Stimulated activated CD4-positive, alpha-beta T cell treated with anti-CD3 and anti-CD28 coated beads, TNF-alpha, amount 100 ng/mL, for 24 hours (primary cell): ENCODE measurements around the gene SNX21.
A peak's percentile ranks its signal among the peaks of the same experiment; 100 is the strongest.

Experiments
- DNase-seq, 3 experiments: peaks; one replicate each; pipeline ENCODE4 v3.0.0-alpha.2; 2020; ENCODE audit warnings: low read depth in 3 of 3

SNX21 gene

DNA sequence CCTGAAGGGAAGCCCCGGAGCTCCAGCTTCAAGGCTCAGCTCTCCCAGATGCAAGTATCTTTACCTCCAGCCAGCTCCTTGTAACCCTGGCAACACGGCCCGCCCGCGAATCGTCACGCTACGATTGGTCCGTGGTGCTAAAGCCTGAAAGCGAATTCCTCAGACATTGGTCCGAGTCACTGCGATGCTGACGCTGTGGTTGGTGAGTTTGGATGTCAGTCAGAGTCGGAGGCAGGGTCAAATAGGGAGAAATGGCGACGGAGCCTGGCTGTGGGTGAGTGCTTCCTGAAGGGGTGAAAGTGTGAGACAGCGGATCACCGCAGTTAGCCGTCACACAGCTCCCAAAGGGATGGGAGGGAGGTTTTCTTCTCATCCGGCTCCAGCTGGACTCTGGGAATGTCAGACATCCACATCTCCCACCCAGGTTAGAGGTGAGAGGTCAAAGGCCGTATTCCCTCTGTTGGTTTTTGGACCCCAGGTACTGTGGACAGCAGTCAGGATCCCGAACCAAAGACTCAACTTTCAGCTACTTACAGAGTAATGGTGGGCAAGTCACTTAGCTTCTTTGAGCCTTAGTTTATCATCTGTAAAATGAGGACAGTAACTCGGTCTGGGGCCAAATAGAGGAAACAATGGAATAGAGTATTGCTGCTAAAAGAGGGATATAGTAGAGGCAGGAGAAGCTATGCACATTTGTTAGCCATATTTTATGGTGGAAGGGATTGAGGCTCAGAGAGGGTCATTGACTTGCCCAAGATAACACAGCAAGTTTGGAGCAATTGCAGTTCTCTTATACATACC lies 47.6 kb downstream of the SNX21 start, which contains the start of gene ZSWIM1:
Gene ZSWIM1 (plus strand): TSS at position 240 of the 801 bp plus-strand sequence. CDS start 1,366 bp downstream, outside the sequence.
- peak; percentile 95 to 99 (median 98) for DNase-seq

DNA sequence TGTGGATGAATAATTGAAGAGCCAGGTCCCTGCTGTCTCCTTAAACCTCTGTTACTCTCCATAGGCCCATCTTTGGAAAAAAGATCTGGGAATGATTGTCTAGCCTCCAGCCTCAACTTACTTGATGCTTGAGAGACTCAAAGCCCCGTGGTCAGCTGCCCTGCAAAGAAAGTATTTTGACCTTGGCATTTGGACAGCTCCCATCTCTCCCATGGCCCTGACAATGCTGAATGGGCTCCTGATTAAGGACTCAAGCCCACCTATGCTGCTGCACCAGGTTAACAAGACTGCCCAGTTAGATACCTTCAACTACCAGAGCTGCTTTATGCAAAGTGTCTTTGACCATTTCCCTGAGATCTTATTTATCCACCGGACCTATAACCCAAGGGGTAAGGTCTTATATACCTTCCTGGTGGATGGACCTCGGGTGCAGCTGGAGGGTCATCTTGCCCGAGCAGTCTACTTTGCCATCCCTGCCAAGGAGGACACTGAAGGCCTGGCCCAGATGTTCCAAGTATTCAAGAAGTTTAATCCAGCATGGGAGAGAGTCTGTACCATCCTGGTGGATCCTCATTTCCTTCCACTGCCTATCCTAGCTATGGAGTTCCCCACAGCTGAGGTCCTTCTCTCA lies 49.0 kb downstream of the SNX21 start:
- no peak for DNase-seq

DNA sequence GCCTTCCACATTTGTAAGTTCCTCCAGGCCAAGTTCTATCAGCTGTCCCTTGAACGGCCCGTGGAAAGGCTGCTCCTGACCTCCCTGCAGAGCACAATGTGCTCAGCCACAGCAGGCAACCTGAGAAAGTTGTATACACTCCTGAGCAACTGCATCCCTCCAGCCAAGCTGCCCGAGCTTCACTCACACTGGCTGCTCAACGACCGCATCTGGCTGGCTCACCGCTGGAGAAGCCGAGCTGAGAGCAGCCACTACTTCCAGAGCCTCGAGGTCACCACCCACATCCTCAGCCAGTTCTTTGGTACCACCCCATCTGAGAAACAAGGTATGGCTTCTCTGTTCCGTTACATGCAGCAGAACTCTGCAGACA lies 49.5 kb downstream of the SNX21 start:
- no peak for DNase-seq

DNA sequence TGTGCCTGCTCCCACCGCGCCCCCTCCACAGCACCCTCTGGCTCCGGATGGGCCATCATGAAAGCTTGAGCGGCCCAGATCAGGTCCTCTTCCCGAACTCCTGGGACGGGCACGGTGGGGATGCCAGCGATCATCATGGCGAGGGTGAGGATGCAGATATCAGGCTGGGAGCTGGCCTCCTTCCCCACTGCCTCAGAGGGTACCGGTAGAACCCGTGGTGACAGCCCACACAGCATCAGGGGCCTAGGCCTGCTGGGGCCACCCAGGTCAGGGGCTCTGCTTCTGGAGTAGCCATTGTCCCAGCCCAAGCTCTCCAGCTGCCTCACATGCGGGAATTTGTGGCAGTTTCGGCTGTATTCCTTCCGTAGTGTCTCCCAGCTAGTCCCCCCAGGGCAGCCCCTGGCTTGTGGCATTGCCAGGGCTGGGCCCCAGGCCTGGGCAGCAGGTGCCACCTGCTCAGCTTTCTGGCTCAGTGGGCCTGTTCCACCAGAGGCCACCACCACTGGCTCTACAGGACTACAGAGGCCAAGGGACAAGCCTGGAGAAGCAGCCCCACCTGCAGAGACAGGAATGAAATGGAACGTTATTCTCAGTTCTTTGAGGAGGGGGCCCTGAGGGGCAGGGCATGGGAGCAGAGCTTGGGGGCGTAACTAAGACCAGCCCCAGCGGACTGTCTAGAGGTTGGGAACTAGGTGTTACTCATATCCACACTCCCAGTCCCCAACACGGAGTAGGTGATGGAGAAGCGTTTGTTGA lies 53.2 kb downstream of the SNX21 start:
- no peak for DNase-seq

DNA sequence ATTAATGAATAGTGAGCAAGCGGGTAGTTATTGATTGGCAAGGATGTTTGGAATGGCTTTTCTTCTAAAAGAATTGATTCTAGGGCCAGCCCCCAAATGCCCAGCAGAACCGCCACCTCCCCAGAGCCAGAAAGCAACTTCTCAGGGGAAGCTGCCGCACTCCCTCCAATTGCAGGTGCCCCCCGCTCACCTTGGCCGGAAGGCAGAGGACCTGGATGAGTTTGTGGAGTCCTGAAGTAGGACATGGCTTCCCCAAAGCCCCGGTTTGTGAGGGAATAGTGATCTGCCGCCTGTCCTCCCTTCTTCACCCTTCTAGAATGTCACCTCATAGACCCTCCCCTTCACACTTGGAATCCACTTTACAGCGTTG lies 53.7 kb downstream of the SNX21 start, which contains the start of gene SPATA25:
Gene SPATA25 (minus strand): TSS at position 277 of the 370 bp plus-strand sequence. CDS start 32 bp downstream, at position 245.
- DNase-seq: no peak

DNA sequence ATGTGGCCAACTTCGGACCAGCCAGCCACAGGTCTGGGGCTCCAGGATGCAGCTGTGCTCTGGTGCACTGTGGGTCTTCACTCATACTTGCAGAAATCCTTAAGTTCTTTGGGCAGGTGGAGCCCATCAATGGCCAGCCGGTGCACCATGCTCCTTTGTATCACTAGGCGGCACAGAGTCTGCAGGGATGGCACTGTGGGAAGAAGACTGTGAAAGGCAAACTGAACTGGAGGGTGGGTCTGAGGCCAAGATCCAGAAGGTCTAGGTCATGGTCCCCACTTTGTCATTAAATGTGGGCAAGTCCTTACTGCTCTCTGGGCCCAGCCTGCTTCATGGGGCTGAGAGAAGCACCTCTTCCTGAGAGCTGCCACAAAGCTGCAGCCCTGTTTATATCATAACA lies 55.1 kb downstream of the SNX21 start:
- no peak for DNase-seq

DNA sequence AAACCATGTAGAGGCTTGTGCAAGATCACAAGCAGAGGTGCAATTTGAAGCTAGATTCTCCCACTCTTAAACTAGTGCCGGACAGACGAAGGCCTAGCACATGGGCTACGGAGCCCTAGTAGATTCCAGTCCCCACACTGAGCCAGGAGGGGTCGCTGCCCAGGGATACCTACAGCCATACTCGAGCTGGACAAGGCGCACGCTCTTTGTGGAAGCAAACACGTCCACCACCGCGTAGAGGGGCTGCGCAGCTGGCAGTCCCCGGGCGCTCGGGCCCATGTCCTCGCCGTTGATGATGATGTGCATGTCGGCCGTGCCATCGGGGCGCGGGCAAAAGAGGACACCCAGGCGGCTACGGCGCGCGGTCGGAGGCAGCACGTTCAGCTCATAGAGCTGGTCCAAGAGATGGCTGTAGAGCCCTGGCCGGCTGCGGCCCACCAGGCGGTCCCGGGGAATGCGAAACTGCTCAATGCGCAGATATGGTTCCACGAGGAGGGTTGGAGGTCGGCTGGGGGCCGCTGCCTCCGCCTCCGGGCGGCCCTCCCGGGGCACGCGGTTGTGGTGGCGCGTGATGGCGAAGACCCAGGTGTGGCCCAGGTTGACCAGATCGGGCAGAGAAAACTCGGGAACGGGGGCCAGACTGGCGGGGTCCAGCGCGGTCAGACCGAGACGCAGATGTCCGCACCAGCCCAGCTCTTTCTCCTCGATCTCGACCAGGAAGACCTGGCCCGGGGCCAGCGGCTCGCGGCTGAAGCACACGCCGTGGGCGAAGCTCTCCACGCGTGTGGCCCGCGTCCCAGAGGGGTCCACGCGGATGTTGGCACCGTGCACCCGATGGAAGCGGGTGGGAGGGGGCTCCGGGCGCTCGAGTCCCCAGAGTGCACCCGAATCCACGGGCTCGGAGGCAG lies 56.7 kb downstream of the SNX21 start:
- DNase-seq: peak in 1 of 3 experiments; percentile 44

DNA sequence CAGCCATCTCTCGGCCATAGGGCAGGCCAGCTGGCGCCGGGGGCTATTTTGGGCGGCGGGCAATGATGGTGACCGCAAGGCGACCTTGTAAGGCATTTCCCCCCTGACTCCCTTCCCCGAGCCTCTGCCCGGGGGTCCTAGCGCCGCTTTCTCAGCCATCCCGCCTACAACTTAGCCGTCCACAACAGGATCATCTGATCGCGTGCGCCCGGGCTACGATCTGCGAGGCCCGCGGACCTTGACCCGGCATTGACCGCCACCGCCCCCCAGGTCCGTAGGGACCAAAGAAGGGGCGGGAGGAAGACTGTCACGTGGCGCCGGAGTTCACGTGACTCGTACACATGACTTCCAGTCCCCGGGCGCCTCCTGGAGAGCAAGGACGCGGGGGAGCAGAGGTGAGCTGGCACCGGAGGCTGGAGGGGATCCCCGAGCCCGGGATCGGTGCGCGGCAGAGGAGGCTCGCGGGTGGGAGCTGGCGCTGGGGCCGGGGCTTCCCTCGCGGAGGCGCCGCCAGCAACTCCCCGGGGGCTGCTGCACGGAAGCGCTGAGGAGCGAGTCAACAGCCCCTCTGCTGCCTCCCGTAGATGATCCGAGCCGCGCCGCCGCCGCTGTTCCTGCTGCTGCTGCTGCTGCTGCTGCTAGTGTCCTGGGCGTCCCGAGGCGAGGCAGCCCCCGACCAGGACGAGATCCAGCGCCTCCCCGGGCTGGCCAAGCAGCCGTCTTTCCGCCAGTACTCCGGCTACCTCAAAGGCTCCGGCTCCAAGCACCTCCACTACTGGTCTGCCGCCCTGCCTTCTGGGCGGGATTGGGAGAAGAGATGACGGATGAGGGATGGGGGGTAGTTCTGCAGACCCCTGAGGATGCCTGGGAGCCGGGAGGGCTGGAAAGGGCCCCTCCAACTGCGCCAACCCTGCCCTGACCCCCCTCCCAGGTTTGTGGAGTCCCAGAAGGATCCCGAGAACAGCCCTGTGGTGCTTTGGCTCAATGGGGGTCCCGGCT lies 57.7 kb downstream of the SNX21 start, which contains the start of the genes CTSA and NEURL2:
Gene CTSA (plus strand): TSS at position 351 of the 999 bp plus-strand sequence. CDS start 234 bp downstream, at position 585.
Gene NEURL2 (minus strand): TSS at position 224 of the 999 bp plus-strand sequence. CDS start 217 bp downstream, at position 7.
- peak; percentile 73 to 84 (median 78) for DNase-seq

DNA sequence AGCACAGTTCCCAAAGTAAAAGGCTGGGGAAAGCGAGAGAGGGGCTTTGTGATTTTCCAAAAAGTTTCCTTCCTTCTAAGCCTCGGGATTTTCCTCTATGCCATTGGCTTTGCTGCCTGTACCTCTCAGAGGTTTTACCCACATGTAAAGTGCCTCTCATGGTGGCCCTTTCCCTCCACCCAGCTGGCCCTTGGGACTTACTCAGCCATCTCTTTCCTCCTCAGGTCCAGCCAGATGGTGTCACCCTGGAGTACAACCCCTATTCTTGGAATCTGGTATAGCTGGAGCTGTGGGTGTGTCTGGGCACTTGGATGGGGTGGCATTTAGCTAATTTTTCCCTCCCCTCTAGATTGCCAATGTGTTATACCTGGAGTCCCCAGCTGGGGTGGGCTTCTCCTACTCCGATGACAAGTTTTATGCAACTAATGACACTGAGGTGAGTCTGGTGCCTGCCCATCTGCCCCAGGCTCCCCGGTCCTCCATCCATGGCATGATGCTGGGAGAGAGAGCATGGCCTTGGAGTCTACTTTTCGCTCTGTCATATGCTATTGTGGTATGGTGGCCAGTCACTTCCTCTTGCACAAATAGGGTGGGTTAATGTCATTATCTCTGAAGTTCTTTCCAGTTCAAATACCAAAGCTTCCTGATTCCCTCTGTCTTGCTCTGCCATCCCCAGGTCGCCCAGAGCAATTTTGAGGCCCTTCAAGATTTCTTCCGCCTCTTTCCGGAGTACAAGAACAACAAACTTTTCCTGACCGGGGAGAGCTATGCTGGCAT lies 58.6 kb downstream of the SNX21 start:
- DNase-seq: no peak
